IMR-90 (cell line): ENCODE measurements around the gene CNGB1. TPM values are rescaled to one million over a fixed set of nuclear protein-coding genes. Genes with fewer than 3 reads are reported as not detected.
A peak's percentile ranks its signal among the peaks of the same experiment; 100 is the strongest.

ENCODE experiments used
- FOS ChIP-seq: fragments of 150-350 bp; IDR thresholded peaks from 2 replicates; pipeline ENCODE4 v1.6.1; 2016; ENCODE audit warnings: low read depth, low read length
- MAFK ChIP-seq: IDR thresholded peaks from 2 replicates; pipeline ENCODE4 v1.6.1; 2012; ENCODE audit warnings: low read depth, low read length, improper control_type of control experiment
- POLR2A ChIP-seq: IDR thresholded peaks from 2 replicates; pipeline ENCODE4 v1.6.1; 2012; ENCODE audit warnings: mild to moderate bottlenecking, low read depth, low read length
- RCOR1 ChIP-seq: IDR thresholded peaks from 2 replicates; pipeline ENCODE4 v1.6.1; 2012; ENCODE audit warnings: mild to moderate bottlenecking, low read length, improper control_type of control experiment; ENCODE audit not compliant: insufficient replicate concordance
- SMC3 ChIP-seq: fragments of 150-350 bp; IDR thresholded peaks from 2 replicates; pipeline ENCODE4 v1.6.1; 2016; ENCODE audit warnings: low read depth, mild to moderate bottlenecking, antibody characterized with exemption, low read length, moderate library complexity
- polyA plus RNA-seq, 3 experiments: library from polyadenylated mRNA; depleted of rRNA; stranded (reverse); fragments of >200 nt; gene quantifications; 2 replicates each; pipeline ENCODE4 v1.2.3, GENCODE V29; 2012; ENCODE audit warnings: low replicate concordance in 1 of 3
- total RNA-seq: library from RNA; depleted of rRNA; stranded (reverse); fragments of >200 nt; gene quantifications from 2 replicates; pipeline ENCODE4 v1.2.3, GENCODE V29; 2012

Gene CNGB1
- total and polyA plus RNA-seq, 2 of the 4 experiments (the other 2 are of a cell fraction) = not detected

DNA sequence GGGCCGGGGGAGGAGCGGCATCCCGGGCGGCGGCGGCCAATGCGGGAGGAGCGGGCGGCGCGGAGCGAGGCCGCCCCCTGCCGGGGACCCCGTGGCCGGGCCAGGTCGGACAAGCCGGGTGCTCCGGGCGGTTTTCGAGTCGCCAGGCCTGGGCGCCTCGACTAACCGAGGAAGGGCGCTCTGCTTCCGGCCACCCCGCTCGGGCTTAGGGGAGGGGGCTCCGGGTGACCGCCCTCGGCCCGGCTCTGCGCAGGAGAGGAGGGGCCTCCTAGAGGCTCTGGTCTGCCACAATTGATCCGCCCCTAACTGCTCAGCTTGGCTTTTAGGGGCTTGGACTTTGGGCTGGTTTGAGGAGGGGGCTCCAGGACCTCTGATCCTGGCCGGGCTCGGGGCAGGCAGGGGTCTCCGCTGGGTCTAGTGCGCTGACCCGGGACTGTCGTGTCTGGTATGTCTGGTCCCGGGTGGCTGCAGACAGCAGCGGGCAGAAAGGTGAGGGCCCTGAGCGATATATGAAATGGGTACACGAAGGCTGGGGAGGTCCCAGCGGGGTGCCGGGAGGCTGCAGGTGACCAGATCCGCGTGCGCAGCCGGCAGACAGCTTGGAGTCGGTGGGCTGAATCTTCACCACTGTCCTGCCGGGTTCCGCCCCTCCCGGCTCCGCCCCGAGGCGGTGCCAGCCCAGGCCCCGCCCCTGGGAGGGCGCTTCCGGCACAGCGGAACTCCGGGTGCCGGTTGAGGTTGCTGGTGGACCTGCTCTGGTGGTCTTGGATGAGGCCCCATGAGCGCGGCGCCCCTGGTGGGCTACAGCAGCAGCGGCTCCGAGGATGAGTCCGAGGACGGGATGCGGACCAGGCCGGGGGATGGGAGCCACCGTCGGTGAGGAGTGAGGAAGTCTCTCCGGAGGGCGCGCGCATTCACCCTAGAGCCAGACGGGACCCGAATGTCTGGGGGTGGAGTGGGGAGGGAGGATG is 30.1 kb upstream of the CNGB1 start, which contains the start of gene USB1 (continued):
- peak; percentile 47; the same call in 1 of the 2 replicates for TF ChIP-seq SMC3
- TF ChIP-seq MAFK = no peak
- TF ChIP-seq FOS = no peak
- peak; percentile 57 for TF ChIP-seq POLR2A
- no peak for TF ChIP-seq RCOR1
